HepG2 (cell line): ENCODE data around the gene CR1. TPM values are rescaled to one million over a fixed set of nuclear protein-coding genes. Genes with fewer than 3 reads are reported as not detected.

Experiments used
- CBX5 ChIP-seq: sonication (generic); formaldehyde crosslinking; IDR thresholded peaks from 2 replicates; pipeline ENCODE4 v1.4.0; 2020; ENCODE audit warnings: missing genetic modification reagents, borderline replicate concordance
- CEBPB ChIP-seq: IDR thresholded peaks from 2 replicates; pipeline ENCODE4 v1.6.1; 2011; ENCODE audit warnings: low read depth, low read length, improper control_type of control experiment, borderline replicate concordance
- MBD4 ChIP-seq: IDR thresholded peaks from 2 replicates; pipeline ENCODE4 v1.6.1; 2012; ENCODE audit warnings: low read length, inconsistent platforms, borderline replicate concordance
- NFE2 ChIP-seq: sonication (generic); formaldehyde crosslinking; IDR thresholded peaks from 2 replicates; pipeline ENCODE4 v1.4.0; 2020; ENCODE audit warnings: missing genetic modification reagents
- NFE2L2 ChIP-seq: fragments of 150-350 bp; IDR thresholded peaks from 2 replicates; pipeline ENCODE4 v1.6.1; 2014; ENCODE audit warnings: low read length
- NFIC ChIP-seq: IDR thresholded peaks from 2 replicates; pipeline ENCODE4 v1.6.1; 2012; ENCODE audit warnings: mild to moderate bottlenecking, low read length, inconsistent platforms
- PTBP1 ChIP-seq: fragments of 200-400 bp; formaldehyde crosslinking; IDR thresholded peaks from 2 replicates; pipeline ENCODE4 v1.6.1; 2018; ENCODE audit warnings: low read length, low read depth; ENCODE audit not compliant: poor library complexity, severe bottlenecking
- SIX1 ChIP-seq: sonication (generic); formaldehyde crosslinking; IDR thresholded peaks from 2 replicates; pipeline ENCODE4 v1.4.0; 2020; ENCODE audit warnings: missing genetic modification reagents, borderline replicate concordance
- TBL1XR1 ChIP-seq: fragments of 150-350 bp; IDR thresholded peaks from 2 replicates; pipeline ENCODE4 v1.6.1; 2014; ENCODE audit warnings: borderline replicate concordance, low read length; ENCODE audit not compliant: partially characterized antibody
- TCF7L2 ChIP-seq: IDR thresholded peaks from 2 replicates; pipeline ENCODE4 v1.6.1; 2011; ENCODE audit warnings: mild to moderate bottlenecking, low read depth, low read length, moderate library complexity
- ZNF20 ChIP-seq: sonication (generic); formaldehyde crosslinking; IDR thresholded peaks from 2 replicates; pipeline ENCODE4 v1.4.0; 2020; ENCODE audit warnings: mild to moderate bottlenecking, moderate library complexity, missing genetic modification reagents
- ZNF766 ChIP-seq: sonication (generic); formaldehyde crosslinking; IDR thresholded peaks from 2 replicates; pipeline ENCODE4 v1.5.0; 2020; ENCODE audit warnings: missing genetic modification reagents, borderline replicate concordance
- ZNF879 ChIP-seq: sonication (generic); formaldehyde crosslinking; IDR thresholded peaks from 2 replicates; pipeline ENCODE4 v1.8.1; 2023; ENCODE audit warnings: missing genetic modification reagents
- ZNF891 ChIP-seq: sonication (generic); formaldehyde crosslinking; IDR thresholded peaks from 2 replicates; pipeline ENCODE4 v1.5.0; 2020; ENCODE audit warnings: mild to moderate bottlenecking, missing genetic modification reagents
- ZSCAN29 ChIP-seq: sonication (generic); formaldehyde crosslinking; conservative IDR thresholded peaks from 2 replicates; pipeline ENCODE4 v1.4.0; 2020; ENCODE audit warnings: mild to moderate bottlenecking, missing genetic modification reagents
- polyA plus RNA-seq, 8 experiments: library from polyadenylated mRNA; depleted of rRNA in 3 of 8; stranded (reverse) in 7 of 8; unstranded in 1 of 8; fragments of >200 nt; fragmentation: Illumina TruSeq in 4 of 8; extraction: Trizol in 4 of 8; gene quantifications; 2 replicates each; pipeline versions ENCODE4 v1.2.1 to v1.2.3, GENCODE V29; 2011 to 2016; ENCODE audit warnings: low read depth in 4 of 8, missing spikeins in 1 of 8, mixed read lengths in 1 of 8; ENCODE audit not compliant: insufficient read depth in 1 of 8
- total RNA-seq, 5 experiments: library from RNA; depleted of rRNA; stranded (reverse); fragments of >200 nt; fragmentation: Illumina TruSeq; extraction: Trizol; gene quantifications; 2 replicates each; pipeline ENCODE4 v1.2.3, GENCODE V29; 2016; ENCODE audit warnings: low read depth in 1 of 5
- TF ChIP-seq, protein P1 (sequence below): sonication (generic); formaldehyde crosslinking; IDR thresholded peaks from 2 replicates; pipeline ENCODE4 v1.5.0; 2020; ENCODE audit warnings: missing genetic modification reagents
- TF ChIP-seq, protein P2 (sequence below): fragments of 450-650 bp; IDR thresholded peaks from 2 replicates; pipeline ENCODE4 v1.6.1; 2017; ENCODE audit warnings: mild to moderate bottlenecking
- TF ChIP-seq, protein P3 (sequence below): sonication (generic); formaldehyde crosslinking; conservative IDR thresholded peaks from 2 replicates; pipeline ENCODE4 v1.8.0; 2022; ENCODE audit warnings: mild to moderate bottlenecking, moderate library complexity, missing genetic modification reagents
- TF ChIP-seq, protein P4 (sequence below): sonication (generic); formaldehyde crosslinking; IDR thresholded peaks from 2 replicates; pipeline ENCODE4 v1.4.0; 2020; ENCODE audit warnings: mild to moderate bottlenecking, missing genetic modification reagents
- TF ChIP-seq, protein P5 (sequence below): IDR thresholded peaks from 2 replicates; pipeline ENCODE4 v1.6.1; 2016; ENCODE audit warnings: low read depth, control low read depth
- TF ChIP-seq, protein P6 (sequence below): sonication (generic); formaldehyde crosslinking; IDR thresholded peaks from 2 replicates; pipeline ENCODE4 v1.5.0; 2020; ENCODE audit warnings: missing genetic modification reagents

CR1 gene
- total and polyA plus RNA-seq, 2 of the 13 experiments (the other 11 are each of a cell fraction or from before 2014, with no cell fraction given): not detected

DNA sequence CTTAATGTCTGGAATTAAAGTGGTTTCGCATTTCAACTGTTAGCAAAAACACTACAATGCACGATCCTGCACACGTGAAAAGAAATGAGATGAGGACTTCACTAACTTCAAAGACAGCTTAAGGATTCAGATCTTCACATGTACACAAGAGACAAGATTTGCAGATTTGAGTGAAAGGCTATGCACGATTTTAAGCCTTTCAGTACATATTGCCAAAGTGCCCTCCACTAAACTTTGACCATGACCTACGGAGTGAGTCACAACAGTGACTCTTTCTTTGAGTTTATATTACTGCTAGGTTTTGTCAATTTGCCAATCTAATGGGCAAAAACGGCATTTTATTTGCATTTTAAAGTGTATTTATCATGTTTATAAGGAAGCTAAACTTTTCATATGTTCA, 107.8 kb downstream of the CR1 start (continued):
- TF ChIP-seq CEBPB (peak; percentile 90), ZNF879 (CRISPR knock-in tag) (no peak), CBX5 (CRISPR knock-in tag) (no peak), NFE2L2 (no peak), TBL1XR1 (peak; percentile 94), ZNF891 (CRISPR knock-in tag) (no peak), TCF7L2 (peak; percentile 60), MBD4 (peak; percentile 77; the same call in 1 of the 2 replicates), SIX1 (peak; percentile 91; the same call in 1 of the 2 replicates), PTBP1 (no peak), ZSCAN29 (CRISPR knock-in tag) (no peak), ZNF766 (CRISPR knock-in tag) (no peak), ZNF20 (CRISPR knock-in tag) (no peak), NFE2 (CRISPR knock-in tag) (no peak), NFIC (peak; percentile 88)
- TF ChIP-seq, protein P1, sequence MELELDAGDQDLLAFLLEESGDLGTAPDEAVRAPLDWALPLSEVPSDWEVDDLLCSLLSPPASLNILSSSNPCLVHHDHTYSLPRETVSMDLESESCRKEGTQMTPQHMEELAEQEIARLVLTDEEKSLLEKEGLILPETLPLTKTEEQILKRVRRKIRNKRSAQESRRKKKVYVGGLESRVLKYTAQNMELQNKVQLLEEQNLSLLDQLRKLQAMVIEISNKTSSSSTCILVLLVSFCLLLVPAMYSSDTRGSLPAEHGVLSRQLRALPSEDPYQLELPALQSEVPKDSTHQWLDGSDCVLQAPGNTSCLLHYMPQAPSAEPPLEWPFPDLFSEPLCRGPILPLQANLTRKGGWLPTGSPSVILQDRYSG (CRISPR knock-in tag): no peak
- TF ChIP-seq, protein P2, sequence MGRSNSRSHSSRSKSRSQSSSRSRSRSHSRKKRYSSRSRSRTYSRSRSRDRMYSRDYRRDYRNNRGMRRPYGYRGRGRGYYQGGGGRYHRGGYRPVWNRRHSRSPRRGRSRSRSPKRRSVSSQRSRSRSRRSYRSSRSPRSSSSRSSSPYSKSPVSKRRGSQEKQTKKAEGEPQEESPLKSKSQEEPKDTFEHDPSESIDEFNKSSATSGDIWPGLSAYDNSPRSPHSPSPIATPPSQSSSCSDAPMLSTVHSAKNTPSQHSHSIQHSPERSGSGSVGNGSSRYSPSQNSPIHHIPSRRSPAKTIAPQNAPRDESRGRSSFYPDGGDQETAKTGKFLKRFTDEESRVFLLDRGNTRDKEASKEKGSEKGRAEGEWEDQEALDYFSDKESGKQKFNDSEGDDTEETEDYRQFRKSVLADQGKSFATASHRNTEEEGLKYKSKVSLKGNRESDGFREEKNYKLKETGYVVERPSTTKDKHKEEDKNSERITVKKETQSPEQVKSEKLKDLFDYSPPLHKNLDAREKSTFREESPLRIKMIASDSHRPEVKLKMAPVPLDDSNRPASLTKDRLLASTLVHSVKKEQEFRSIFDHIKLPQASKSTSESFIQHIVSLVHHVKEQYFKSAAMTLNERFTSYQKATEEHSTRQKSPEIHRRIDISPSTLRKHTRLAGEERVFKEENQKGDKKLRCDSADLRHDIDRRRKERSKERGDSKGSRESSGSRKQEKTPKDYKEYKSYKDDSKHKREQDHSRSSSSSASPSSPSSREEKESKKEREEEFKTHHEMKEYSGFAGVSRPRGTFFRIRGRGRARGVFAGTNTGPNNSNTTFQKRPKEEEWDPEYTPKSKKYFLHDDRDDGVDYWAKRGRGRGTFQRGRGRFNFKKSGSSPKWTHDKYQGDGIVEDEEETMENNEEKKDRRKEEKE: no peak
- TF ChIP-seq, protein P3, sequence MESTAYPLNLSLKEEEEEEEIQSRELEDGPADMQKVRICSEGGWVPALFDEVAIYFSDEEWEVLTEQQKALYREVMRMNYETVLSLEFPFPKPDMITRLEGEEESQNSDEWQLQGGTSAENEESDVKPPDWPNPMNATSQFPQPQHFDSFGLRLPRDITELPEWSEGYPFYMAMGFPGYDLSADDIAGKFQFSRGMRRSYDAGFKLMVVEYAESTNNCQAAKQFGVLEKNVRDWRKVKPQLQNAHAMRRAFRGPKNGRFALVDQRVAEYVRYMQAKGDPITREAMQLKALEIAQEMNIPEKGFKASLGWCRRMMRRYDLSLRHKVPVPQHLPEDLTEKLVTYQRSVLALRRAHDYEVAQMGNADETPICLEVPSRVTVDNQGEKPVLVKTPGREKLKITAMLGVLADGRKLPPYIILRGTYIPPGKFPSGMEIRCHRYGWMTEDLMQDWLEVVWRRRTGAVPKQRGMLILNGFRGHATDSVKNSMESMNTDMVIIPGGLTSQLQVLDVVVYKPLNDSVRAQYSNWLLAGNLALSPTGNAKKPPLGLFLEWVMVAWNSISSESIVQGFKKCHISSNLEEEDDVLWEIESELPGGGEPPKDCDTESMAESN (CRISPR knock-in tag): no peak
- TF ChIP-seq, protein P4, sequence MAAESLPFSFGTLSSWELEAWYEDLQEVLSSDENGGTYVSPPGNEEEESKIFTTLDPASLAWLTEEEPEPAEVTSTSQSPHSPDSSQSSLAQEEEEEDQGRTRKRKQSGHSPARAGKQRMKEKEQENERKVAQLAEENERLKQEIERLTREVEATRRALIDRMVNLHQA (CRISPR knock-in tag): no peak
- TF ChIP-seq, protein P5, sequence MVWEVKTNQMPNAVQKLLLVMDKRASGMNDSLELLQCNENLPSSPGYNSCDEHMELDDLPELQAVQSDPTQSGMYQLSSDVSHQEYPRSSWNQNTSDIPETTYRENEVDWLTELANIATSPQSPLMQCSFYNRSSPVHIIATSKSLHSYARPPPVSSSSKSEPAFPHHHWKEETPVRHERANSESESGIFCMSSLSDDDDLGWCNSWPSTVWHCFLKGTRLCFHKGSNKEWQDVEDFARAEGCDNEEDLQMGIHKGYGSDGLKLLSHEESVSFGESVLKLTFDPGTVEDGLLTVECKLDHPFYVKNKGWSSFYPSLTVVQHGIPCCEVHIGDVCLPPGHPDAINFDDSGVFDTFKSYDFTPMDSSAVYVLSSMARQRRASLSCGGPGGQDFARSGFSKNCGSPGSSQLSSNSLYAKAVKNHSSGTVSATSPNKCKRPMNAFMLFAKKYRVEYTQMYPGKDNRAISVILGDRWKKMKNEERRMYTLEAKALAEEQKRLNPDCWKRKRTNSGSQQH (CRISPR knock-in tag): no peak
- TF ChIP-seq, protein P6, sequence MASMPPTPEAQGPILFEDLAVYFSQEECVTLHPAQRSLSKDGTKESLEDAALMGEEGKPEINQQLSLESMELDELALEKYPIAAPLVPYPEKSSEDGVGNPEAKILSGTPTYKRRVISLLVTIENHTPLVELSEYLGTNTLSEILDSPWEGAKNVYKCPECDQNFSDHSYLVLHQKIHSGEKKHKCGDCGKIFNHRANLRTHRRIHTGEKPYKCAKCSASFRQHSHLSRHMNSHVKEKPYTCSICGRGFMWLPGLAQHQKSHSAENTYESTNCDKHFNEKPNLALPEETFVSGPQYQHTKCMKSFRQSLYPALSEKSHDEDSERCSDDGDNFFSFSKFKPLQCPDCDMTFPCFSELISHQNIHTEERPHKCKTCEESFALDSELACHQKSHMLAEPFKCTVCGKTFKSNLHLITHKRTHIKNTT: no peak
